Activated B cell treated with CpG ODN at 0.5 μM for 24 hours (primary cell): ENCODE results near the gene GBP7. TPM values are rescaled to one million over a fixed set of nuclear protein-coding genes. Genes with fewer than 3 reads are reported as not detected.

Experiments used
- ATAC-seq: fragments of 200-7000 bp; cut with Tn5 transposase; one replicate; pipeline ENCODE4 v1.10.0; 2021; ENCODE audit warnings: low read depth, mild to moderate bottlenecking, moderate library complexity
- CTCF ChIA-PET: fragments of 350-600 bp; sonication (Branson Sonifier 250); formaldehyde crosslinking; loops from one replicate; lab custom pipeline; 2021; ENCODE audit warnings: antibody characterized with exemption; lab: Charles Lee
- POLR2A ChIA-PET: fragments of 350-600 bp; sonication (Branson Sonifier 250); formaldehyde crosslinking; loops from one replicate; lab custom pipeline; 2021; ENCODE audit warnings: antibody characterized with exemption; lab: Charles Lee
- DNase-seq: peaks from one replicate; pipeline ENCODE4 v3.0.0; 2022
- H3K27ac Mint-ChIP-seq: one replicate; pipeline ENCODE4 v1.8.0; 2020; ENCODE audit warnings: mixed read lengths
- H3K27me3 Mint-ChIP-seq: one replicate; pipeline ENCODE4 v1.8.0; 2021; ENCODE audit warnings: mixed read lengths
- H3K36me3 Mint-ChIP-seq: one replicate; pipeline ENCODE4 v1.8.0; 2021; ENCODE audit warnings: low read depth, mixed read lengths
- H3K4me1 Mint-ChIP-seq: one replicate; pipeline ENCODE4 v1.8.0; 2021; ENCODE audit warnings: mixed read lengths
- H3K4me3 Mint-ChIP-seq: one replicate; pipeline ENCODE4 v1.8.0; 2020; ENCODE audit warnings: mild to moderate bottlenecking, mixed read lengths
- H3K9me3 Mint-ChIP-seq: one replicate; pipeline ENCODE4 v1.8.0; 2020; ENCODE audit warnings: mixed read lengths
- intact Hi-C: fragments of 100-400 bp; cut with micrococcal nuclease; formaldehyde crosslinking; loops from one replicate; pipeline ENCODE4 v1.15.1; 2024
- total RNA-seq: library from RNA; stranded (reverse); gene quantifications from 2 replicates; pipeline ENCODE4 v1.2.3, GENCODE V29; 2022
- TF ChIP-seq, protein P1 (sequence below): fragments of 200-600 bp; IDR thresholded peaks from one replicate; pipeline ENCODE4 v1.8.0; 2022; ENCODE audit warnings: antibody characterized with exemption, mild to moderate bottlenecking

GBP7 gene
- total RNA-seq, 1 donor from 2014 or later: not detected

DNA sequence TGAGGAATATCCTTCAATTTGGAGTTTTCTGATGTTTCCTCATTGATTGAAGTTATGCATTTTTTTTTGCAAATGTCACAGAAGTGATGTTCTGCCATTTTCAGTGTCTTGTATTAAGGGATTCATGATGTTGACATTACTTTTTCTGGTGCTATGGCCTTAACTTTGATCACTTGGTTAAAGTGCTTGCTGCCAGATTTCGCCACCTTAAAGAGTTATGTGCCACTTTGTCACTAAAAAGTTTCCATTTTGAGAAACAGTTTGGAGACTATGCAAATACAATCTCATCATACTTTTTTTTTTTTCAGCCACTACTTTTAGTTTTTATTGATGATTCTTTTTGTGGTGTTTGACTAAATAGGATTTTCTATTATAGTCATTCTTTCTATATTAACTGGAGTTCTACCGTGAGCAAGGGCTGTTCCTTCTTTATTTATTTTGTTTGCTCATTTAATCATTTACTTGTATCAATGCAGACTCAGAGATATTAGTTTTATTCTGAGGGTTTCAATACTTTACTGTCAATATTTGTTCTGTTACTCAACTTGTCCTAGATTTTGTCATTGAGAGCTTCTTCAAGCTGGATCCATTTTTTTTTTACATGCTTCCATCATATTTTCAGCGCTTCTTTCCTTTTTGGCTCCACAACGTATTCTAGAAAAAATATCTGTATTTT, 3.2 kb downstream of the GBP7 start:
- no peak overlapping the region for H3K27ac Mint-ChIP-seq
- no peaks in the 10 kb centered on the region for H3K36me3 Mint-ChIP-seq
- no peak for DNase-seq
- no peaks in the 10 kb centered on the region for H3K27me3 Mint-ChIP-seq
- H3K9me3 Mint-ChIP-seq: no peaks in the 10 kb centered on the region
- ATAC-seq: no peak
- ChIA-PET POLR2A (no interaction called here), CTCF (no interaction called here)
- peaks cover 5% of the 10 kb centered on the region for H3K4me1 Mint-ChIP-seq
- intact Hi-C loops: no loop called here
- TF ChIP-seq, protein P1, sequence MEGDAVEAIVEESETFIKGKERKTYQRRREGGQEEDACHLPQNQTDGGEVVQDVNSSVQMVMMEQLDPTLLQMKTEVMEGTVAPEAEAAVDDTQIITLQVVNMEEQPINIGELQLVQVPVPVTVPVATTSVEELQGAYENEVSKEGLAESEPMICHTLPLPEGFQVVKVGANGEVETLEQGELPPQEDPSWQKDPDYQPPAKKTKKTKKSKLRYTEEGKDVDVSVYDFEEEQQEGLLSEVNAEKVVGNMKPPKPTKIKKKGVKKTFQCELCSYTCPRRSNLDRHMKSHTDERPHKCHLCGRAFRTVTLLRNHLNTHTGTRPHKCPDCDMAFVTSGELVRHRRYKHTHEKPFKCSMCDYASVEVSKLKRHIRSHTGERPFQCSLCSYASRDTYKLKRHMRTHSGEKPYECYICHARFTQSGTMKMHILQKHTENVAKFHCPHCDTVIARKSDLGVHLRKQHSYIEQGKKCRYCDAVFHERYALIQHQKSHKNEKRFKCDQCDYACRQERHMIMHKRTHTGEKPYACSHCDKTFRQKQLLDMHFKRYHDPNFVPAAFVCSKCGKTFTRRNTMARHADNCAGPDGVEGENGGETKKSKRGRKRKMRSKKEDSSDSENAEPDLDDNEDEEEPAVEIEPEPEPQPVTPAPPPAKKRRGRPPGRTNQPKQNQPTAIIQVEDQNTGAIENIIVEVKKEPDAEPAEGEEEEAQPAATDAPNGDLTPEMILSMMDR: no peak
- H3K4me3 Mint-ChIP-seq: no peak overlapping the region

DNA sequence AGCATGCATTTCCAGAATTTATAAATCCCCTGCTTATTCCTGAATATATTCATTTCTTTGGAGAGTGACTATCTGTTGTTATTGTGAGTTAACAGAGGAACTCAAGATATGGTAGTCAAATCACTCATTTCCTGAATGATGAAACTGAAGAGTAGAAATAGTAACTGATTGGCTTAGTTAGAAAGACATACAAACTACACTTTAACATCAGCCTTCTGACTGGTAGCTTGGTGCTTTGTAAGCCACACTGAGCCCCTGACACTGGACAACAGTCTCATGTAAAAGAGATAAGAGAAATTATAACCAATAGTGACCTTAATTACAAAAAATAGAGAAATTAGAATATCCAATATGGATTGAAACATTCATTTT, 4.8 kb downstream of the GBP7 start:
- H3K4me3 Mint-ChIP-seq: no peak overlapping the region
- intact Hi-C loops: no loop called here
- ATAC-seq: no peak
- H3K9me3 Mint-ChIP-seq: no peaks in the 10 kb centered on the region
- H3K27ac Mint-ChIP-seq: no peak overlapping the region
- no peaks in the 10 kb centered on the region for H3K36me3 Mint-ChIP-seq
- peaks cover 5% of the 10 kb centered on the region for H3K4me1 Mint-ChIP-seq
- ChIA-PET CTCF (no interaction called here), POLR2A (no interaction called here)
- no peak for DNase-seq
- TF ChIP-seq, protein P1: no peak
- no peaks in the 10 kb centered on the region for H3K27me3 Mint-ChIP-seq

DNA sequence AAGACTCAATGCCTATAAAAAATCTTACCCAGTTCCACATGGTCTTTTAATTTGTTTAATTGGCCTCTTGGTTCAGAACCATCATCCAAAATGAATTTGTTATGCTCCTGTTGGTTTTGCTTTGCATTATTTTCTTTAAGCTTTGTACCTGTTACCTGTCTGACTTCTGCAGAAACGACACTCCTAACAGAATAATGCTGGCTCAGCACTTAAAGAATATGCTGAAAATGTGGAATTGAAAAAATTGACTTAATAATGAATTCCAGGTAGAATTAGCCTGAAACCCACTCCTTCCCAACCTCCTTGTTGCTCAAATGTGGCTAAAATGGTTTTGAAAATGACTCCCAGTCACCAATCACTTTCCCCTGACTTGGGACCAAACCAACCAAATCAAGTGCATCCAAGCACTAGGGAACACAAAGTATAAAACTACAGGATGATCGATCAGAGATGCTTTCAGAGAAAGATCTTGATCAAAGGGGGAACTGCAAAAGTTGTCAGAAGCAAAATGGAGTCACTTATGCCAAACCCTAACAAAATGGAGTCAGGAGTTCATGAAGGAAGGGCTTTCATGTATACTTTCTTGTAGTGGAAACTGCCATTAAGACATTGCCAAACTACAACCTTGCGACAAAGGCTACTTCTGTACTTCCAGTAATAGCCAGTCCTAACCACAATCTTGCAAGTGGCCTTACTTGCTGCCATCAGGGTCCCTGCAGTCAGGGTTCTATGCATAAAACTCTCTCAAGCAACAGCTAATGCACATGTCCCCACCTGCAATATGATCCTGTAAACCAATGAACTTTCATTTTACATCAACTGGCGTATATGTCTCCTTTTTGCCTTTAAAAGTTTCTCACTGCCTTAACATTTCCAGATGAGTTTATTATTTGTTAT, 5.4 kb downstream of the GBP7 start:
- Mint-ChIP-seq H3K27me3 (no peaks in the 10 kb centered on the region), H3K4me1 (peaks cover 5% of the 10 kb centered on the region), H3K9me3 (no peaks in the 10 kb centered on the region), H3K27ac (no peak overlapping the region), H3K36me3 (no peaks in the 10 kb centered on the region), H3K4me3 (no peak overlapping the region)
- ATAC-seq (no peak), DNase-seq (no peak)
- TF ChIP-seq, protein P1: no peak
- intact Hi-C loops: no loop called here
- ChIA-PET CTCF (no interaction called here), POLR2A (no interaction called here)

DNA sequence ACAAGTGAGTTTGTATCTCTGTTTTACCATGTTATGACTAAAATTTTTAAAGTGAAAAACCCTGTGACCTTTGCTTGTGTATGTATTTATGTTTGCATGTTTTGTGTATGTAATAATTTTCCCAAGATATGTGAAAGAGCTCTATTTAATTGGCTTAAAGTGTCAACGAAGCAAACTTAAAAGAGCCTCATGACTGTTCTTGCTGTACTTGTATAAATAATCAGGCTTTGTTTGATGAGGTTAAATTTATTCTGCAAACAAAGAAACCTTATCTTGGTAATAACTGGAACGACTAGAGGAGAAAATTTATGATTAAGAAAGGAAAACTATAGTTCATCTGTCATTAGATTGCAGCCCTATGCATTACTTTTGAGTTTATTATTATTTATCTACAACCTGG, 6.6 kb downstream of the GBP7 start:
- intact Hi-C loops: no loop called here
- Mint-ChIP-seq H3K27ac (no peak overlapping the region), H3K36me3 (no peaks in the 10 kb centered on the region), H3K4me1 (peaks cover 5% of the 10 kb centered on the region), H3K27me3 (no peaks in the 10 kb centered on the region), H3K9me3 (no peaks in the 10 kb centered on the region), H3K4me3 (no peak overlapping the region)
- ATAC-seq (no peak), DNase-seq (no peak)
- CTCF ChIA-PET: interaction anchor here (1.0 kb wide), 1 partner anchor 83 kb away, joined by 3 read pairs; no protein-coding TSS in a partner anchor
- POLR2A ChIA-PET: no interaction called here
- TF ChIP-seq, protein P1: no peak

DNA sequence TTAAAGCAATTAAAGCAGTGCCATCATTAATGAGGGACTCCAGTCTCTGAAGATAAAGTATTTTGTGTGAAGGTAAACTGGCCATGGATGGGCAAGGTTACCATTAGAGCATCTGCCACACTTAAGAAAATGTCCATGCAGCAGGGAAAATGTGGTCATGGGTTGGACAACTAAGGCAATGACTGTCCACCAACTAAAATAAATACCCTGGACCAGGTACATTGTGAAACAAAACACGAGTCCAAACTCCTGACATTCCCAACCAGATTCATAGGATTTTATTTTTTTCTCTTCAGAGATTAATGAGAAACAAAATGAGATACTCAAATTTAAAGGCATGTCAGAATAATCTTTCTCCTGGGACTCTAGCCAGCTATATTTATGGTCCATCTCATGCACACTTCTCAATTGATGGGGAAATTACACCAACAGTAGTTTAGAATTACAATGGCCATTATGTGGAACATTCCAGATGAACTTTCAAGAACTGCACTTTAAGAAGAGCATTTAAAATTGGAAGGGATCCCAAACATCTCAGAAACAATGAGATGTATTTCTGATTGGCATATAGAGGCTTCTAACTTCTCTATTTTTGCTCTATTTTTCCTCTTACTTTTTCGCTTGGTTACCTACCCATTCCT, 8.1 kb downstream of the GBP7 start:
- Mint-ChIP-seq H3K27me3 (no peaks in the 10 kb centered on the region), H3K4me1 (peaks cover 5% of the 10 kb centered on the region), H3K36me3 (no peaks in the 10 kb centered on the region), H3K4me3 (no peak overlapping the region), H3K27ac (no peak overlapping the region), H3K9me3 (no peaks in the 10 kb centered on the region)
- ATAC-seq (no peak), DNase-seq (no peak)
- TF ChIP-seq, protein P1: no peak
- intact Hi-C loops: no loop called here
- ChIA-PET POLR2A (interaction anchor here (0.5 kb wide), 1 partner anchor 147 kb away, joined by 3 read pairs; no protein-coding TSS in a partner anchor), CTCF (no interaction called here)
